Tongue (tissue), 2 donors: ENCODE data around the gene ARHGAP12. TPM values are rescaled to one million over a fixed set of nuclear protein-coding genes. Genes with fewer than 3 reads are reported as not detected.
A peak's percentile ranks its signal among the peaks of the same experiment; 100 is the strongest.

Experiments
- DNase-seq: peaks from one replicate; pipeline ENCODE4 v3.0.0-alpha.2; 2015
- total RNA-seq: library from RNA; depleted of rRNA; stranded (reverse); fragments of >200 nt; gene quantifications from one replicate; pipeline ENCODE4 v1.2.3, GENCODE V29; 2014

ARHGAP12 gene
- total RNA-seq, 1 donor from 2014 or later: 62.6 TPM

GRCh38 chr10:31947144-31947926 is 18.7 kb upstream of the ARHGAP12 start:
- DNase-seq: peak; percentile 77

- no peak for DNase-seq
Observed at GRCh38 chr10:31945392-31945791, 16.8 kb upstream of the ARHGAP12 start.

DNA sequence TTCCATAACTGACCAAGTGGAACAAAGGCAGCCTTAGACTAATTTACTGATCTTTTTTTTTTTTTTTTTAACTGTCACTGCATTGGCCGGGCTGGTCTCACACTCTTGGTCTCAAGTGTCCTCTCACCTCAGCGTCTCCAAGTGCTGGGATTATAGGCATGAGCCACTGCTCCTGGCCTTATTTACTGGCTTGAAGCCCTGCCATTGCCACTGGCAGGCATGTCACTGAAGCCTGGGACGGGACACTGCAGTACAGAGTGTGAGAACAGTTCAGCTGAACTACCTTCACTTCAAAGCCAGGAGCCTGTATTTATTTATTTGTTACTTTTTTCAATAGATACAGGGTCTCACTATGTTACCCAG is 15.4 kb upstream of the ARHGAP12 start:
- no peak for DNase-seq

GRCh38 chr10:31942892-31943291 is 14.3 kb upstream of the ARHGAP12 start:
- no peak for DNase-seq

DNA sequence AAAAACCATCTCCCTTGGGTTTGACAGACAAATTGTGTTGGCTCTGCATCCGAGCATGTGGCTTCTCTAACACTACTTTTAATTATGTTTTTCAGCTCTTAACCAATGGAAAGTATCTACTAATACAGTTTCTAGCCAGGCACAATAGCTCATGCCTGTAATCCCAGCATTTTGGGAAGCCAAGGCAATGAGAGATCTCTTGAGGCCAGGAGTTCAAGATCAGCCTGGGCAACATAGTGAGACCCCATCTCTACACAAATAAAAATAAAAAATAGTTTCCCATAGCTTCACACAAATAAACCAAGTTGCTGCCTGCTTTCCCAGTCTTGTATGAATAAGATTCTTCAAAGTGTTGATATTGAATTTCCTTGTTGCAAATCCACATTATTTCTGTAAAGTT is 13.8 kb upstream of the ARHGAP12 start:
- DNase-seq: no peak

DNA sequence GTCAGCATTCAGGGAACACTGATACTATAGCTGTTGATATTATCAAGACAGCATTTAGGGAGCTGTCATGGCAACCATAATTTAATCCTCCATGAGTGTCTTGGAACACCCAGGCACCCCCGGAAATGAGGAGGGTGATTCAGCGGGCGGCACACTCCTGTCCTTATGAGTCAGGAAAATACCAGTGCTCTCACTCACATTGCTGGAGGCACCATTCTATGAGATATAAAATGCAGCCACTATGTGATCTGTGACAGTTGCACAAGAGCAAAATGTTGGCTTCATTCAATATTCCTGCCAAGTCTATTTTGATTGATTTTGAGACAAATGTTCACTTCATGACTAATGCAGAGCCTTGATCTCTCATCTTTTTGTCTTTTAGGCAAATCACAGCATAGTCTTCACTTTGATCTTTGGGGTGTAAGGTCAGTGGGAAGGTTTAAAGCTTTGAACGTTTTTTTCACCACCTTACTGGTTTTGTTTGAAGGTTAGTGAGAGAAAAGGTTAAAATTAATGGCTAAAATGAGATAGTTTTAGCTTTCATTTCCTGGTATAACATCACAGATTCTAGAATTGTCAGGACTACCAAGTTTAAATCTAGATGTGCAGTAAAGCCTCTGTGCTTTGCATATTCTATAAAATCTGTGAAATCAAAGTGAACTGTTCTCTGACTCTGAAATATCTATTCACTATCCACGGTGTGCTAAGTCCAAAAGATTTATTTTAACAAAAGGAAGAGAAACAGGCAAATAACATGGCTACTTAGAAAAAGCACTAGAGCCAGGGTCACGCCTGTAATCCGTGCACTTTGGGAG is 12.4 kb upstream of the ARHGAP12 start:
- DNase-seq: peak; percentile 25

DNA sequence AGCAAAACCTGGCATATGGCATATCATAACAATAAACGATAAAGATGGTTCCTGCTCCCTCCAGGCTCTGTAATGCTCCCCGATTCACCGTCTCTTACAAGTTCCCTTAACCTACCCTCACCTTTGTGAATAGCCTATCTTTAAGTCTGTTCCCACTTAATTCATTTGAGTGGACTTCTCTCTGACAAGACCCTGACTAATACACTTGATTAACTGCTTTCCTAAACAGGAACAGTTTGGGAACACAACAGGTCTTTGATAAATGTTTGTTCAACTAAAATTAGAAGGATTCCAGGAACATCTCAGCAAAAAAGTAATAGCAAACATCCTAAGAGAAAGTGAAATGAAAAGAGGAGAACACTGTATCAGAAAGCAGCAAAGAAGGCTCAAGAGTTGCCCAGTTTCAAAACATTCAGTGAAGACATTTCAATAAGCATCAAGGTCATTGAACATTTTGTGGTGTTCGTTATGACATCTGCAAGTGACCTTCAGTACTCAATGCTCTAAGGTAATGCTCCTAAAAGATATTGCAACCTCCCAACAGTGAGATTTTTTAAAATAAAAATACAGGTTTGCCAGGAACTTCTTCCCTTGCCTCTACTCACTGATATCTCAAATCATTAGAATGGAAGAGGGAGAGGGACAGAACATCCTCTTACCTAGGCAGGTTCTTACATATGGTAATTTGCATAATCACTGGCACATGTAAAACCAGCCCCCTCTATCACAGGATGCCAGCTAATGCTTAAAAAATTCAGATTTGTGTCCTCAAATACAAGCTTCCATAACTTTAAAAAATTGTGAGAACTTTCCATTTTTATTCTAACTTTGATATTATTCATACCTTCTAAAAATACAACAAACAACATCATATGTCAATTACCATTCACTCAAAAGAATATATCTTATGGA is 11.4 kb upstream of the ARHGAP12 start:
- no peak for DNase-seq

DNA sequence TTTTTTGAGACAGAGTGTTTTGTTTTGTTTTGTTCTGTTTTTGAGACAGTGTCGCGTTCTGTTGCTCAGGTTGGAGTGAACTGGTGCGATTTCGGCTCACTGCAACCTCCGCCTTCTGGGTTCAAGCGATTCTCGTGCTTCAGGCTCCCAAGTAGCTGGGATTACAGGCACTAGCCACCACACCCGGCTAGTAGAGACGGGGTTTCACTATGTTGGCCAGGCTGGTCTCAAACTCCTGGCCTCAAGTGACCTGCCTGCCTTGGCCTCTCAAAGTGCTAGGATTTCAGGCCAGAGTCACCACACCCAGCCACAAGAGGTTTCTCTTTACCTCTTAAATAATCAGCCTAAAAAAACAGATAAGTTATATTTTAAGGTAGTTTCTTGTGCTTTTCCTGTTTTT is 8.7 kb upstream of the ARHGAP12 start:
- no peak for DNase-seq

DNA sequence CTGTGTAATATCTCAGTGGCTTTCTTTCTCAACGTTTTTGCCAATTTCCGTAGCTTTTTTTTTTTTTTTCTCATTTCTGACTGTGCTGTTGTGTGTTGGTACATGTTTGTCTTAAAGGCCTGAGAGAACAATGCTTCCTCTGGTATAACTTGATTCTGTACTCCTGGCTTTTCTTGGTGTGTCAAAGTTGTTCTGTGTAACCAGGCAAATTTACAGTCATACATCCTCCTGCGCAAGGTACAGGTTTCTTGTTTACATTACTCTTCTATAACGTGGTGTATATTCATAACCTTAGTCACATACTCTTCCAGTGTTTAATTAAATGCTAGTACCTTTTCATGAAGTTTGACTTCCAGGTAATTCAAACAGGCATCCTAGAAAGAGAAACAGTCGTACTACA is 8.3 kb upstream of the ARHGAP12 start:
- DNase-seq: no peak

DNA sequence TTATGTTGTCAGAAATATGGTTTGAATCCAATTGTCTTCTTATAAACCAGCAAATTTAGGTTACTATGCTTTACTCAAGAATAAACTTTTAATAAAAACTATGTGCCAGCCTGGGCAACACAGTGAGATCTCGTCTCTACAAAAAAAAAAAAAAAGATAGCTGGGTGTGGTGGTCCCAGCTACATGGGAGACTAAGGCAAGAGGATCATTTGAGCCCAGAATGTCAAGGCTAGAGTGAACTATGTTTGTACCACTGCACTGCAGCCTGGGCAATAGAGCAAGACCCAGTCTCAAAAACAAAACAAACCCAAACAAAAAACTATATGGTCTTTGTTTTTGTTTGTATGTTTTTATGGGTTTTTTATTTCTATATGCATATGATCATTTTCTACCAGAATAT is 7.5 kb upstream of the ARHGAP12 start:
- DNase-seq: no peak

GRCh38 chr10:31935678-31936077 is 7.0 kb upstream of the ARHGAP12 start:
- no peak for DNase-seq

GRCh38 chr10:31932838-31933237 is 4.2 kb upstream of the ARHGAP12 start:
- no peak for DNase-seq

DNA sequence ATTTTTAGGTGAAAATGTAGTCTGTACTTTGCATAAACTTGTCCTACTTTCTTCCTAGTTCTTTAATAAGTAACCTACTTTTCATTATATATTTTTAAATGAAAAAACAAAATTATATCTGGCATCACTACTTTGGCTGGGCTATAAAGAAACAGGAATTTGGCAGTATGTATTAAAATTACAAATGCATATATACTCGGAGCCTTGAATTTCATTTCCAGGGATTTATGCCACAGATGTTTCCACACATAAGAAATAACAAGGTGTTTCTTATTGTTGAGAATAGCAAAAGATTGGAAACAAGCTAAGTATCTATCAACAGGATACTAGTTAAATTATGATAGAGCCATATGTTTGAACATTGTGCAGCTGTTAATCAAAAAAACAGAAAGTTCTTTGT is 2.2 kb upstream of the ARHGAP12 start:
- DNase-seq: peak; percentile 62

- peak; percentile 77 for DNase-seq
Observed at GRCh38 chr10:31930023-31930751, 1.6 kb upstream of the ARHGAP12 start.

DNA sequence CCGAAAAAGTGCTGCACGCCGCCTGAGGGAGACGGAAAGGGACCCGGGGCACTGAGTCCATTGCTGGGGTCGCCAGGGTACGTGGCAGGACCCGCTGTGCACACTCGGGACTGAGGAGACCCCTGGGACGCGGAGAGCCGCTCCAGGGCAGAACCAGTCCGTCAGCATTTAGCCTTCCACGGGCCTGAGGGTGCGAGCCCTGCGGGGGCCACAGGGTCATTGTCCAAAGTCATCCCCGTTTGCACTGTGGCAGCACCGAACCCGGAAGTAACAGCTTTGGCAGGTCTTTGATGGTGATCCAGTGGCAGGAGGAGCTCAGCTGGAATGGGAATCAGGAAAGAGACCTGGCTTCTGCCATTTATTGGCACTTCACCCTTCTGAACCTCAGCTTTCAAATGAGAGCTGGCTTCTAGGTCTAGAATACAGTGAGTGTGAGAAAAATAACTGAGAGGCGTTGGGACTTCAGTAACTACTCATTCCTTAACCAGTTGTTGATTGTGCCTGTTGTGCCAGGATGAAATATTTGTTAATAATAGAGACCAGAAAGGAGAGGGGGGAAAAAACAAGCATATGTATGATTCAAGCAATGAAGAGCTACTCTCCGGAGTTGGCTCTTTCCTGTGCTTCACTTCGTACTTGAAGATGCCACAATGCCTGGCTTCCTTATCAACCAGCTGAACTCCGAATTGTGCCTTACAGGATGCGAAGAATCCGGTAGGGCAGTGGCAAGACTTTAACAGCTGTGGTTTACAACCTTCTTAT is 811 bp upstream of the ARHGAP12 start:
- DNase-seq: peak; percentile 50

GRCh38 chr10:31927884-31928548 is 615 bp downstream of the ARHGAP12 start:
- peak; percentile 69 for DNase-seq

- no peak for DNase-seq
Observed at GRCh38 chr10:31927565-31927883, 1.1 kb downstream of the ARHGAP12 start.

DNA sequence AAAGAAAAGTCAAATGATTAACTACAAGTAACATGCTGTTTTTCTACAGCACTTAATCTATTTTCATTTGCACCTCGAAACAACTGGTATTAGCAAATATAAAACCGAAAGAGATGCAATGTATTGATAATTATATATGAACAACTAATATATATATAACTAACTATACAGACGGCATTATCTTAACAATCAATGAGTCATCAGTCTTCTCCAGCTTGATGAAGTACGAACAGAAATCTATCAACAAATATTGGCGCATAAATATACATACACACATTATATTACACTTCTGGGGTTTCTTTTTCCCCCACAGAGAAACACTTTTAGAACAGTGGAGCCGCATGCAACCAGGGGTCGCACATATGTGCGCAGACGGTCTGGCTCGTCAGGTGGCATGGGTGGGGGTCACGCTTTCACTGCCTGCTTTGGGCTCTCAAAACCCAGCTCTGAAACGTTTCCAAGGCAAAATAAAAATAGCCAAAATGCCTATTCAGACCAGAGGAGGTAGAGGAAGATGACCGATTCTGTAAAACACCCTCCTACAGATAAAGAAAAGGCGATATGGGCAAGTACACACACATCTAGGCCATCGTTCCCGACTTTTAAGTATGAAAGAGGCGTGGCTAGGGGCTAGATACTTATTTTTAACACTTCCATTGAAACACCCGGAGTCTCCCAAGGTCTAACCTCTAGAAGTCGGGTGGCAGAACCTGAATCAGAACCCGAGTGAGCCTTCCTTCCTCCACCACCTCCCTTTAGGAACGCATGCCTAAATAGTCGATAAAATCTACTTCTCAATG is 1.7 kb downstream of the ARHGAP12 start:
- no peak for DNase-seq

DNA sequence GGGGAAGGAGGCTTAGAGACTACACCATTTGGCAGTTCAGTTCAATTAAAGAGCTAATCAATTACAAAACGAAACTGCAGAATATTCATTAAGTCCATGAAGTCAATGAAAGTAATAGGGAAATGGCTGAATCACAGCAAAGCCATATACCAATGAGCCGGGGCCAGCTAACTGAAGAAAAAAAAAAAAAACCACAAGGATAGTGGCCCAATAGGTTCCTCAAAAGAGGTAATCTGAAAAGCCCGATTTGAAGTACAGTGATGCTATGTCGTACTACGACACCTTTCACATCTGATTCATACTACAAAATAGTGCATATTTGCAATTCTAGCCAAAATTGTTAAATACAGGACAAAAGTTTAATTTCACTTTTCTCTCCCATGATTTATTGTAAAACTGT is 2.5 kb downstream of the ARHGAP12 start:
- DNase-seq: no peak

GRCh38 chr10:31924833-31925232 is 3.8 kb downstream of the ARHGAP12 start:
- no peak for DNase-seq
